Omental fat pad (tissue), 4 donors: ENCODE results near the gene MPRIP. TPM values are rescaled to one million over a fixed set of nuclear protein-coding genes. Genes with fewer than 3 reads are reported as not detected.

Source experiments
- ATAC-seq: fragments of 150-250 bp; one replicate; pipeline ENCODE4 v1.9.1; 2016; ENCODE audit warnings: mild to moderate bottlenecking, moderate library complexity; ENCODE audit not compliant: low FRiP score
- DNase-seq: peaks from one replicate; pipeline ENCODE4 v3.0.0-alpha.2; 2019; ENCODE audit warnings: low spot score
- CTCF ChIP-seq, 3 donors: fragments of 450-650 bp; IDR thresholded peaks; one replicate each; pipeline ENCODE4 v1.5.1; 2016 to 2017; ENCODE audit warnings: antibody characterized with exemption in 3 of 3, mild to moderate bottlenecking in 3 of 3, moderate library complexity in 2 of 3
- total RNA-seq, 4 donors: library from RNA; depleted of rRNA; stranded (reverse); fragments of >200 nt; gene quantifications; one replicate each; pipeline ENCODE4 v1.1.0, GENCODE V29; 2016

The MPRIP gene
- total RNA-seq, 4 donors from 2014 or later: 68.6 to 196 (median 125) TPM

- no peak for TF ChIP-seq CTCF (IDR thresholded peaks at IDR 0.05)
- DNase-seq: no peak
- ATAC-seq: no peak
Measured at GRCh38 chr17:17149520-17150447, 107.5 kb downstream of the MPRIP start.

- ATAC-seq (no peak), DNase-seq (no peak)
- TF ChIP-seq CTCF (IDR thresholded peaks at IDR 0.05): no peak
Measured at GRCh38 chr17:17150448-17150800, 108.2 kb downstream of the MPRIP start.

GRCh38 chr17:17151055-17151454, 108.8 kb downstream of the MPRIP start:
- ATAC-seq (no peak), DNase-seq (no peak)
- no peak for TF ChIP-seq CTCF (IDR thresholded peaks at IDR 0.05)

GRCh38 chr17:17151541-17151940, 109.3 kb downstream of the MPRIP start:
- DNase-seq: no peak
- ATAC-seq: peak; percentile 3
- TF ChIP-seq CTCF (IDR thresholded peaks at IDR 0.05): no peak

- DNase-seq (peak; percentile 73), ATAC-seq (peak; percentile 71)
Measured at GRCh38 chr17:17151962-17152361, 109.7 kb downstream of the MPRIP start.

GRCh38 chr17:17152385-17152784, 110.1 kb downstream of the MPRIP start:
- ATAC-seq: no peak
- TF ChIP-seq CTCF (IDR thresholded peaks at IDR 0.05): no peak
- no peak for DNase-seq

More at GRCh38 chr17:17151962-17152361, 109.7 kb downstream of the MPRIP start:
- no peak for TF ChIP-seq CTCF (IDR thresholded peaks at IDR 0.05)

GRCh38 chr17:17153071-17153470, 110.8 kb downstream of the MPRIP start:
- no peak for DNase-seq
- no peak for ATAC-seq
- TF ChIP-seq CTCF (IDR thresholded peaks at IDR 0.05): no peak
